GM23338 (cell line): ENCODE results near the gene ZNF174. TPM values are rescaled to one million over a fixed set of nuclear protein-coding genes. Genes with fewer than 3 reads are reported as not detected.

ENCODE experiments used
- ATAC-seq: fragments of 200-7000 bp; cut with Tn5 transposase; 3 replicates; pipeline ENCODE4 v1.9.1; 2020
- DNase-seq: peaks from one replicate; pipeline ENCODE4 v3.0.0-alpha.2; 2015; ENCODE audit warnings: low spot score
- H2AFZ ChIP-seq: fragments of 200-600 bp; sonication (generic); 2 replicates; pipeline ENCODE4 v1.8.0; 2016; ENCODE audit warnings: antibody characterized with exemption, mild to moderate bottlenecking, moderate library complexity
- H3F3A ChIP-seq: fragments of 200-600 bp; sonication (generic); replicated peaks from 2 replicates; pipeline ENCODE4 v1.8.0; 2017; ENCODE audit warnings: antibody characterized with exemption, mixed run types, low read depth
- H3K27ac ChIP-seq: fragments of 200-600 bp; sonication (generic); 2 replicates; pipeline ENCODE4 v1.6.1; 2016; ENCODE audit warnings: low read depth
- H3K27me3 ChIP-seq: fragments of 200-600 bp; sonication (generic); 2 replicates; pipeline ENCODE4 v1.8.0; 2016; ENCODE audit warnings: mild to moderate bottlenecking, mixed run types, moderate library complexity; ENCODE audit not compliant: insufficient read depth
- H3K36me3 ChIP-seq: fragments of 200-600 bp; sonication (generic); 2 replicates; pipeline ENCODE4 v1.8.0; 2016; ENCODE audit warnings: mild to moderate bottlenecking; ENCODE audit not compliant: insufficient read depth
- H3K4me1 ChIP-seq: fragments of 200-600 bp; sonication (generic); 2 replicates; pipeline ENCODE4 v1.8.0; 2016; ENCODE audit warnings: mild to moderate bottlenecking, moderate library complexity; ENCODE audit not compliant: insufficient read depth
- H3K4me2 ChIP-seq: fragments of 200-600 bp; sonication (generic); 2 replicates; pipeline ENCODE4 v1.7.1; 2017; ENCODE audit warnings: mixed run types
- H3K4me3 ChIP-seq: fragments of 200-600 bp; sonication (generic); 2 replicates; pipeline ENCODE4 v1.6.1; 2016; ENCODE audit warnings: mixed run types
- H3K79me2 ChIP-seq: fragments of 200-600 bp; sonication (generic); replicated peaks from 2 replicates; pipeline ENCODE4 v1.8.0; 2017; ENCODE audit warnings: mild to moderate bottlenecking; ENCODE audit not compliant: insufficient read depth
- H3K9me2 ChIP-seq: fragments of 200-600 bp; sonication (generic); 2 replicates; pipeline ENCODE4 v1.8.0; 2017; ENCODE audit not compliant: insufficient read depth
- H4K20me1 ChIP-seq: fragments of 200-600 bp; sonication (generic); replicated peaks from 2 replicates; pipeline ENCODE4 v1.8.0; 2017; ENCODE audit warnings: mild to moderate bottlenecking; ENCODE audit not compliant: insufficient read depth
- H3K27ac Mint-ChIP-seq: 2 replicates; pipeline ENCODE4 v1.8.0; 2020; ENCODE audit warnings: inconsistent platforms, mild to moderate bottlenecking, moderate library complexity, mixed read lengths
- H3K27me3 Mint-ChIP-seq: 3 replicates; pipeline ENCODE4 v1.8.0; 2022; ENCODE audit warnings: low read depth, mild to moderate bottlenecking, moderate library complexity, mixed read lengths, inconsistent platforms; ENCODE audit not compliant: insufficient read depth, poor library complexity
- H3K36me3 Mint-ChIP-seq: 3 replicates; pipeline ENCODE4 v1.8.0; 2021; ENCODE audit warnings: low read depth, mild to moderate bottlenecking, inconsistent platforms, moderate library complexity, mixed read lengths
- H3K4me1 Mint-ChIP-seq: 3 replicates; pipeline ENCODE4 v1.8.0; 2020; ENCODE audit warnings: mild to moderate bottlenecking, inconsistent platforms, mixed read lengths
- H3K4me3 Mint-ChIP-seq: 3 replicates; pipeline ENCODE4 v1.8.0; 2021; ENCODE audit warnings: moderate library complexity, mild to moderate bottlenecking, inconsistent platforms, mixed read lengths
- H3K9me3 Mint-ChIP-seq: 3 replicates; pipeline ENCODE4 v1.8.0; 2020; ENCODE audit warnings: moderate library complexity, mild to moderate bottlenecking, inconsistent platforms, mixed read lengths
- CREB1 ChIP-seq: fragments of 250-450 bp; sonication (Bioruptor Pico); IDR thresholded peaks from 2 replicates; pipeline ENCODE4 v1.5.0; 2020; ENCODE audit warnings: low read depth, mild to moderate bottlenecking, moderate library complexity
- CTCF ChIP-seq, 2 experiments: fragments of 200-600 bp in 1 of 2; sonication (generic) in 1 of 2; conservative IDR thresholded peaks; 2 replicates each; pipeline versions ENCODE4 v1.5.1 to v1.6.1; 2016 to 2017; ENCODE audit warnings: antibody characterized with exemption in 2 of 2, low read depth in 2 of 2, mild to moderate bottlenecking in 2 of 2, moderate library complexity in 1 of 2
- ETS1 ChIP-seq: IDR thresholded peaks from 2 replicates; pipeline ENCODE4 v1.6.1; 2016; ENCODE audit warnings: antibody characterized with exemption
- EZH2 ChIP-seq: fragments of 200-600 bp; sonication (generic); IDR thresholded peaks from one replicate; pipeline ENCODE4 v1.8.0; 2017; ENCODE audit warnings: antibody characterized with exemption, mild to moderate bottlenecking, low read depth; ENCODE audit not compliant: unreplicated experiment
- EZH2phosphoT487 ChIP-seq: fragments of 200-600 bp; sonication (generic); IDR thresholded peaks from one replicate; pipeline ENCODE4 v1.8.1; 2018; ENCODE audit warnings: antibody characterized with exemption; ENCODE audit not compliant: unreplicated experiment
- JUNB ChIP-seq: IDR thresholded peaks from one replicate; pipeline ENCODE4 v1.6.1; 2016; ENCODE audit warnings: antibody characterized with exemption; ENCODE audit not compliant: unreplicated experiment
- NANOG ChIP-seq: IDR thresholded peaks from 2 replicates; pipeline ENCODE4 v1.6.1; 2016; ENCODE audit warnings: antibody characterized with exemption, borderline replicate concordance
- POLR2AphosphoS5 ChIP-seq: IDR thresholded peaks from 2 replicates; pipeline ENCODE4 v1.6.1; 2016; ENCODE audit warnings: antibody characterized with exemption, low read depth
- REST ChIP-seq: IDR thresholded peaks from one replicate; pipeline ENCODE4 v1.6.1; 2018; ENCODE audit warnings: antibody characterized with exemption; ENCODE audit not compliant: unreplicated experiment
- STAT1 ChIP-seq: IDR thresholded peaks from one replicate; pipeline ENCODE4 v1.6.1; 2016; ENCODE audit warnings: antibody characterized with exemption; ENCODE audit not compliant: unreplicated experiment
- ZNF114 ChIP-seq: fragments of 250-450 bp; sonication (Bioruptor Pico); IDR thresholded peaks from 2 replicates; pipeline ENCODE4 v1.5.0; 2020; ENCODE audit warnings: mild to moderate bottlenecking, moderate library complexity
- ZNF331 ChIP-seq: fragments of 250-450 bp; sonication (Bioruptor Pico); IDR thresholded peaks from 2 replicates; pipeline ENCODE4 v1.5.0; 2020; ENCODE audit warnings: low read depth, mild to moderate bottlenecking, moderate library complexity
- ZNF462 ChIP-seq: fragments of 250-450 bp; sonication (Bioruptor Pico); IDR thresholded peaks from 2 replicates; pipeline ENCODE4 v1.5.0; 2020; ENCODE audit warnings: mild to moderate bottlenecking, moderate library complexity
- polyA plus RNA-seq: library from polyadenylated mRNA; unstranded; fragments of >200 nt; fragmentation: Nextera tagmentation; extraction: Ambion mirVana; gene quantifications from 2 replicates; pipeline ENCODE4 v1.2.1, GENCODE V29; 2016
- total RNA-seq: library from RNA; depleted of rRNA; stranded (reverse); fragments of >200 nt; shearing (Covaris generic); gene quantifications from 2 replicates; pipeline ENCODE4 v1.2.3, GENCODE V29; 2014

ZNF174 gene
- total and polyA plus RNA-seq, 2 experiments from 2014 or later: 9.0 to 13.2 TPM

GRCh38 chr16:3364774-3365427 is 36.1 kb upstream of the ZNF174 start:
- H3K9me3 Mint-ChIP-seq: peaks cover 35% of the 10 kb centered on the region
- Histone ChIP-seq H3K79me2 (no peaks in the 10 kb centered on the region), H3K27me3 (no peaks in the 10 kb centered on the region), H3K4me1 (no peaks in the 10 kb centered on the region), H3K9me2 (no peaks in the 10 kb centered on the region), H3K4me3 (0 out of 2 replicates have a peak overlapping the region, but pooled peaks have one; percentile 20), H3F3A (no peaks in the 10 kb centered on the region), H3K36me3 (no peaks in the 10 kb centered on the region; the same call in 1 of the 2 replicates), H4K20me1 (no peaks in the 10 kb centered on the region), H3K27ac (no peak overlapping the region), H3K4me2 (no peak overlapping the region; the same call in 1 of the 2 replicates), H2AFZ (peak overlapping the region; percentile 80)
- H3K4me1 Mint-ChIP-seq: no peaks in the 10 kb centered on the region
- H3K27me3 Mint-ChIP-seq: peaks cover 2% of the 10 kb centered on the region
- no peaks in the 10 kb centered on the region; the same call in 2 of the 3 replicates for H3K36me3 Mint-ChIP-seq
- no peak overlapping the region for H3K4me3 Mint-ChIP-seq
- TF ChIP-seq EZH2phosphoT487 (no peak), POLR2AphosphoS5 (no peak), CTCF (conservative IDR thresholded peaks at IDR 0.05; ENCODE audit: low read depth in 2 of 2) (no peak), JUNB (no peak), ETS1 (no peak), EZH2 (no peak), ZNF331 (no peak), REST (no peak), ZNF462 (CRISPR knock-in tag) (no peak), CREB1 (no peak), NANOG (no peak), STAT1 (no peak), ZNF114 (CRISPR knock-in tag) (no peak)
- H3K27ac Mint-ChIP-seq: no peak overlapping the region
- ATAC-seq (peak; percentile 73), DNase-seq (peak; percentile 56)
